GM23338 (cell line): ENCODE measurements around the gene PTGIS. TPM values are rescaled to one million over a fixed set of nuclear protein-coding genes. Genes with fewer than 3 reads are reported as not detected.

ENCODE experiments used
- ATAC-seq: fragments of 200-7000 bp; cut with Tn5 transposase; 3 replicates; pipeline ENCODE4 v1.9.1; 2020
- DNase-seq: peaks from one replicate; pipeline ENCODE4 v3.0.0-alpha.2; 2015; ENCODE audit warnings: low spot score
- H2AFZ ChIP-seq: fragments of 200-600 bp; sonication (generic); 2 replicates; pipeline ENCODE4 v1.8.0; 2016; ENCODE audit warnings: antibody characterized with exemption, mild to moderate bottlenecking, moderate library complexity
- H3F3A ChIP-seq: fragments of 200-600 bp; sonication (generic); replicated peaks from 2 replicates; pipeline ENCODE4 v1.8.0; 2017; ENCODE audit warnings: antibody characterized with exemption, mixed run types, low read depth
- H3K27ac ChIP-seq: fragments of 200-600 bp; sonication (generic); 2 replicates; pipeline ENCODE4 v1.6.1; 2016; ENCODE audit warnings: low read depth
- H3K27me3 ChIP-seq: fragments of 200-600 bp; sonication (generic); 2 replicates; pipeline ENCODE4 v1.8.0; 2016; ENCODE audit warnings: mild to moderate bottlenecking, mixed run types, moderate library complexity; ENCODE audit not compliant: insufficient read depth
- H3K36me3 ChIP-seq: fragments of 200-600 bp; sonication (generic); 2 replicates; pipeline ENCODE4 v1.8.0; 2016; ENCODE audit warnings: mild to moderate bottlenecking; ENCODE audit not compliant: insufficient read depth
- H3K4me1 ChIP-seq: fragments of 200-600 bp; sonication (generic); 2 replicates; pipeline ENCODE4 v1.8.0; 2016; ENCODE audit warnings: mild to moderate bottlenecking, moderate library complexity; ENCODE audit not compliant: insufficient read depth
- H3K4me2 ChIP-seq: fragments of 200-600 bp; sonication (generic); 2 replicates; pipeline ENCODE4 v1.7.1; 2017; ENCODE audit warnings: mixed run types
- H3K4me3 ChIP-seq: fragments of 200-600 bp; sonication (generic); 2 replicates; pipeline ENCODE4 v1.6.1; 2016; ENCODE audit warnings: mixed run types
- H3K79me2 ChIP-seq: fragments of 200-600 bp; sonication (generic); replicated peaks from 2 replicates; pipeline ENCODE4 v1.8.0; 2017; ENCODE audit warnings: mild to moderate bottlenecking; ENCODE audit not compliant: insufficient read depth
- H3K9me2 ChIP-seq: fragments of 200-600 bp; sonication (generic); 2 replicates; pipeline ENCODE4 v1.8.0; 2017; ENCODE audit not compliant: insufficient read depth
- H4K20me1 ChIP-seq: fragments of 200-600 bp; sonication (generic); replicated peaks from 2 replicates; pipeline ENCODE4 v1.8.0; 2017; ENCODE audit warnings: mild to moderate bottlenecking; ENCODE audit not compliant: insufficient read depth
- H3K27ac Mint-ChIP-seq: 2 replicates; pipeline ENCODE4 v1.8.0; 2020; ENCODE audit warnings: inconsistent platforms, mild to moderate bottlenecking, moderate library complexity, mixed read lengths
- H3K27me3 Mint-ChIP-seq: 3 replicates; pipeline ENCODE4 v1.8.0; 2022; ENCODE audit warnings: low read depth, mild to moderate bottlenecking, moderate library complexity, mixed read lengths, inconsistent platforms; ENCODE audit not compliant: insufficient read depth, poor library complexity
- H3K36me3 Mint-ChIP-seq: 3 replicates; pipeline ENCODE4 v1.8.0; 2021; ENCODE audit warnings: low read depth, mild to moderate bottlenecking, inconsistent platforms, moderate library complexity, mixed read lengths
- H3K4me1 Mint-ChIP-seq: 3 replicates; pipeline ENCODE4 v1.8.0; 2020; ENCODE audit warnings: mild to moderate bottlenecking, inconsistent platforms, mixed read lengths
- H3K4me3 Mint-ChIP-seq: 3 replicates; pipeline ENCODE4 v1.8.0; 2021; ENCODE audit warnings: moderate library complexity, mild to moderate bottlenecking, inconsistent platforms, mixed read lengths
- H3K9me3 Mint-ChIP-seq: 3 replicates; pipeline ENCODE4 v1.8.0; 2020; ENCODE audit warnings: moderate library complexity, mild to moderate bottlenecking, inconsistent platforms, mixed read lengths
- CREB1 ChIP-seq: fragments of 250-450 bp; sonication (Bioruptor Pico); IDR thresholded peaks from 2 replicates; pipeline ENCODE4 v1.5.0; 2020; ENCODE audit warnings: low read depth, mild to moderate bottlenecking, moderate library complexity
- CTCF ChIP-seq, 2 experiments: fragments of 200-600 bp in 1 of 2; sonication (generic) in 1 of 2; conservative IDR thresholded peaks; 2 replicates each; pipeline versions ENCODE4 v1.5.1 to v1.6.1; 2016 to 2017; ENCODE audit warnings: antibody characterized with exemption in 2 of 2, low read depth in 2 of 2, mild to moderate bottlenecking in 2 of 2, moderate library complexity in 1 of 2
- ETS1 ChIP-seq: IDR thresholded peaks from 2 replicates; pipeline ENCODE4 v1.6.1; 2016; ENCODE audit warnings: antibody characterized with exemption
- EZH2 ChIP-seq: fragments of 200-600 bp; sonication (generic); IDR thresholded peaks from one replicate; pipeline ENCODE4 v1.8.0; 2017; ENCODE audit warnings: antibody characterized with exemption, mild to moderate bottlenecking, low read depth; ENCODE audit not compliant: unreplicated experiment
- EZH2phosphoT487 ChIP-seq: fragments of 200-600 bp; sonication (generic); IDR thresholded peaks from one replicate; pipeline ENCODE4 v1.8.1; 2018; ENCODE audit warnings: antibody characterized with exemption; ENCODE audit not compliant: unreplicated experiment
- JUNB ChIP-seq: IDR thresholded peaks from one replicate; pipeline ENCODE4 v1.6.1; 2016; ENCODE audit warnings: antibody characterized with exemption; ENCODE audit not compliant: unreplicated experiment
- NANOG ChIP-seq: IDR thresholded peaks from 2 replicates; pipeline ENCODE4 v1.6.1; 2016; ENCODE audit warnings: antibody characterized with exemption, borderline replicate concordance
- POLR2AphosphoS5 ChIP-seq: IDR thresholded peaks from 2 replicates; pipeline ENCODE4 v1.6.1; 2016; ENCODE audit warnings: antibody characterized with exemption, low read depth
- REST ChIP-seq: IDR thresholded peaks from one replicate; pipeline ENCODE4 v1.6.1; 2018; ENCODE audit warnings: antibody characterized with exemption; ENCODE audit not compliant: unreplicated experiment
- STAT1 ChIP-seq: IDR thresholded peaks from one replicate; pipeline ENCODE4 v1.6.1; 2016; ENCODE audit warnings: antibody characterized with exemption; ENCODE audit not compliant: unreplicated experiment
- ZNF114 ChIP-seq: fragments of 250-450 bp; sonication (Bioruptor Pico); IDR thresholded peaks from 2 replicates; pipeline ENCODE4 v1.5.0; 2020; ENCODE audit warnings: mild to moderate bottlenecking, moderate library complexity
- ZNF331 ChIP-seq: fragments of 250-450 bp; sonication (Bioruptor Pico); IDR thresholded peaks from 2 replicates; pipeline ENCODE4 v1.5.0; 2020; ENCODE audit warnings: low read depth, mild to moderate bottlenecking, moderate library complexity
- ZNF462 ChIP-seq: fragments of 250-450 bp; sonication (Bioruptor Pico); IDR thresholded peaks from 2 replicates; pipeline ENCODE4 v1.5.0; 2020; ENCODE audit warnings: mild to moderate bottlenecking, moderate library complexity
- polyA plus RNA-seq: library from polyadenylated mRNA; unstranded; fragments of >200 nt; fragmentation: Nextera tagmentation; extraction: Ambion mirVana; gene quantifications from 2 replicates; pipeline ENCODE4 v1.2.1, GENCODE V29; 2016
- total RNA-seq: library from RNA; depleted of rRNA; stranded (reverse); fragments of >200 nt; shearing (Covaris generic); gene quantifications from 2 replicates; pipeline ENCODE4 v1.2.3, GENCODE V29; 2014

Gene PTGIS
- total and polyA plus RNA-seq, 2 experiments from 2014 or later, result 6.6 to 28.7 TPM

GRCh38 chr20:49571553-49571835 lies 3.6 kb upstream of the PTGIS start:
- H3K27ac Mint-ChIP-seq, result no peak overlapping the region
- H3K4me1 Mint-ChIP-seq, result peaks cover 39% of the 10 kb centered on the region
- DNase-seq, result no peak
- Histone ChIP-seq H4K20me1 (no peaks in the 10 kb centered on the region), H3K36me3 (no peaks in the 10 kb centered on the region), H3K4me3 (no peak overlapping the region), H3K4me1 (peaks cover 37% of the 10 kb centered on the region), H2AFZ (no peak overlapping the region), H3K27me3 (no peaks in the 10 kb centered on the region), H3K9me2 (no peaks in the 10 kb centered on the region), H3K79me2 (peaks cover 12% of the 10 kb centered on the region), H3K4me2 (no peak overlapping the region), H3K27ac (no peak overlapping the region), H3F3A (0 out of 2 replicates have a peak, but pooled peaks cover 8% of the 10 kb centered on the region)
- H3K9me3 Mint-ChIP-seq, result no peaks in the 10 kb centered on the region
- no peaks in the 10 kb centered on the region for H3K36me3 Mint-ChIP-seq
- TF ChIP-seq POLR2AphosphoS5, result no peak
- TF ChIP-seq JUNB, result no peak
- no peak for TF ChIP-seq STAT1
- TF ChIP-seq NANOG, result no peak
- TF ChIP-seq ETS1, result no peak
- no peak for TF ChIP-seq CTCF (conservative IDR thresholded peaks at IDR 0.05; ENCODE audit: low read depth in 2 of 2)
- TF ChIP-seq ZNF114 (CRISPR knock-in tag), result no peak
- no peak for TF ChIP-seq ZNF462
- no peak for TF ChIP-seq ZNF331 (CRISPR knock-in tag)
- no peak for TF ChIP-seq CREB1 (CRISPR knock-in tag)
- no peak for TF ChIP-seq REST
- no peak for TF ChIP-seq EZH2
- TF ChIP-seq EZH2phosphoT487, result no peak
- H3K27me3 Mint-ChIP-seq, result peaks cover 16% of the 10 kb centered on the region
- no peak overlapping the region for H3K4me3 Mint-ChIP-seq
- no peak for ATAC-seq
